ENCODE data around the gene H2BK1. TPM values are rescaled to one million over a fixed set of nuclear protein-coding genes. Genes with fewer than 3 reads are reported as not detected.

H2BK1 gene
- total and polyA plus RNA-seq, 2 donors = 0.25 TPM; not detected in 1

GRCh38 chr7:151192002-151192539, 18.2 kb downstream of the H2BK1 start:
- 97% methylated on average over 23 of the region's 23 CpGs for WGBS
- DNase-seq (ENCODE audit: low read depth in 6 of 9, low spot score in 9 of 9) = no peak
- H3K27me3 ChIP-seq (ENCODE audit: control insufficient read depth in 2 of 2, insufficient read depth in 1 of 2, low read length in 1 of 2) = peaks cover 0 to 44% of the 10 kb centered on the region in 2 donors
- no peaks in the 10 kb centered on the region for H3K36me3 ChIP-seq (ENCODE audit: control insufficient read depth in 2 of 2, insufficient read depth in 2 of 2, low read length in 1 of 2)
- H3K4me1 ChIP-seq (ENCODE audit: control insufficient read depth in 2 of 2, insufficient read depth in 2 of 2, low read length in 2 of 2) = no peaks in the 10 kb centered on the region
- no peaks in the 10 kb centered on the region for H3K9me3 ChIP-seq (ENCODE audit: control insufficient read depth in 2 of 2, insufficient read depth in 1 of 2, low read length in 1 of 2)
- no peak overlapping the region for H3K4me3 ChIP-seq (ENCODE audit: low read length in 2 of 2)
- H3K27ac ChIP-seq (ENCODE audit: low read depth in 1 of 2, low read length in 1 of 2) = no peak overlapping the region

- no peak overlapping the region for H3K4me3 ChIP-seq (ENCODE audit: low read length in 2 of 2)
- 95% methylated on average over 12 of the region's 12 CpGs for WGBS
- H3K9me3 ChIP-seq (ENCODE audit: control insufficient read depth in 2 of 2, insufficient read depth in 1 of 2, low read length in 1 of 2) = no peaks in the 10 kb centered on the region
- peaks cover 0 to 41% of the 10 kb centered on the region in 2 donors for H3K27me3 ChIP-seq (ENCODE audit: control insufficient read depth in 2 of 2, insufficient read depth in 1 of 2, low read length in 1 of 2)
- no peaks in the 10 kb centered on the region for H3K36me3 ChIP-seq (ENCODE audit: control insufficient read depth in 2 of 2, insufficient read depth in 2 of 2, low read length in 1 of 2)
- H3K27ac ChIP-seq (ENCODE audit: low read depth in 1 of 2, low read length in 1 of 2) = no peak overlapping the region
- H3K4me1 ChIP-seq (ENCODE audit: control insufficient read depth in 2 of 2, insufficient read depth in 2 of 2, low read length in 2 of 2) = no peaks in the 10 kb centered on the region
- no peak for DNase-seq (ENCODE audit: low read depth in 6 of 9, low spot score in 9 of 9)
Measured at GRCh38 chr7:151191544-151191943, 18.7 kb downstream of the H2BK1 start.

GRCh38 chr7:151189038-151189437, 21.2 kb downstream of the H2BK1 start:
- no peaks in the 10 kb centered on the region for H3K9me3 ChIP-seq (ENCODE audit: control insufficient read depth in 2 of 2, insufficient read depth in 1 of 2, low read length in 1 of 2)
- no peak overlapping the region for H3K4me3 ChIP-seq (ENCODE audit: low read length in 2 of 2)
- H3K4me1 ChIP-seq (ENCODE audit: control insufficient read depth in 2 of 2, insufficient read depth in 2 of 2, low read length in 2 of 2) = no peaks in the 10 kb centered on the region
- 87% methylated on average over 4 of the region's 4 CpGs for WGBS
- H3K36me3 ChIP-seq (ENCODE audit: control insufficient read depth in 2 of 2, insufficient read depth in 2 of 2, low read length in 1 of 2) = no peaks in the 10 kb centered on the region
- no peak overlapping the region for H3K27ac ChIP-seq (ENCODE audit: low read depth in 1 of 2, low read length in 1 of 2)
- DNase-seq (ENCODE audit: low read depth in 6 of 9, low spot score in 9 of 9) = no peak
- peaks cover 0 to 29% of the 10 kb centered on the region in 2 donors for H3K27me3 ChIP-seq (ENCODE audit: control insufficient read depth in 2 of 2, insufficient read depth in 1 of 2, low read length in 1 of 2)

GRCh38 chr7:151188252-151188542, 22.1 kb downstream of the H2BK1 start:
- Histone ChIP-seq H3K9me3 (ENCODE audit: control insufficient read depth in 2 of 2, insufficient read depth in 1 of 2, low read length in 1 of 2) (no peaks in the 10 kb centered on the region), H3K27me3 (ENCODE audit: control insufficient read depth in 2 of 2, insufficient read depth in 1 of 2, low read length in 1 of 2) (peaks cover 0 to 26% of the 10 kb centered on the region in 2 donors), H3K4me1 (ENCODE audit: control insufficient read depth in 2 of 2, insufficient read depth in 2 of 2, low read length in 2 of 2) (no peaks in the 10 kb centered on the region), H3K27ac (ENCODE audit: low read depth in 1 of 2, low read length in 1 of 2) (no peak overlapping the region), H3K4me3 (ENCODE audit: low read length in 2 of 2) (no peak overlapping the region), H3K36me3 (ENCODE audit: control insufficient read depth in 2 of 2, insufficient read depth in 2 of 2, low read length in 1 of 2) (no peaks in the 10 kb centered on the region)
- WGBS = 61% methylated on average over 5 of the region's 5 CpGs
- no peak for DNase-seq (ENCODE audit: low read depth in 6 of 9, low spot score in 9 of 9)

GRCh38 chr7:151187409-151188251, 22.7 kb downstream of the H2BK1 start:
- no peaks in the 10 kb centered on the region for H3K4me1 ChIP-seq (ENCODE audit: control insufficient read depth in 2 of 2, insufficient read depth in 2 of 2, low read length in 2 of 2)
- DNase-seq (ENCODE audit: low read depth in 6 of 9, low spot score in 9 of 9) = no peak
- H3K9me3 ChIP-seq (ENCODE audit: control insufficient read depth in 2 of 2, insufficient read depth in 1 of 2, low read length in 1 of 2) = no peaks in the 10 kb centered on the region
- H3K36me3 ChIP-seq (ENCODE audit: control insufficient read depth in 2 of 2, insufficient read depth in 2 of 2, low read length in 1 of 2) = no peaks in the 10 kb centered on the region
- H3K4me3 ChIP-seq (ENCODE audit: low read length in 2 of 2) = no peak overlapping the region
- peaks cover 0 to 26% of the 10 kb centered on the region in 2 donors for H3K27me3 ChIP-seq (ENCODE audit: control insufficient read depth in 2 of 2, insufficient read depth in 1 of 2, low read length in 1 of 2)
- H3K27ac ChIP-seq (ENCODE audit: low read depth in 1 of 2, low read length in 1 of 2) = no peak overlapping the region
- WGBS = 93% methylated on average over 22 of the region's 22 CpGs

- Histone ChIP-seq H3K36me3 (ENCODE audit: control insufficient read depth in 2 of 2, insufficient read depth in 2 of 2, low read length in 1 of 2) (no peaks in the 10 kb centered on the region), H3K4me3 (ENCODE audit: low read length in 2 of 2) (no peak within 1 kb of the TSS), H3K4me1 (ENCODE audit: control insufficient read depth in 2 of 2, insufficient read depth in 2 of 2, low read length in 2 of 2) (no peaks in the 10 kb centered on the region), H3K27me3 (ENCODE audit: control insufficient read depth in 2 of 2, insufficient read depth in 1 of 2, low read length in 1 of 2) (peaks cover 0 to 28% of the 10 kb centered on the region in 2 donors), H3K9me3 (ENCODE audit: control insufficient read depth in 2 of 2, insufficient read depth in 1 of 2, low read length in 1 of 2) (no peaks in the 10 kb centered on the region), H3K27ac (ENCODE audit: low read depth in 1 of 2, low read length in 1 of 2) (no peak within 1 kb of the TSS)
- DNase-seq (ENCODE audit: low read depth in 6 of 9, low spot score in 9 of 9) = no peak
- 92% methylated on average over 22 of the region's 22 CpGs for WGBS
Measured at GRCh38 chr7:151186640-151187408, 23.5 kb downstream of the H2BK1 start, which contains the start of gene ASB10. Gene ASB10, minus strand, starts transcription at chr7:151187250. Its CDS starts 120 bp downstream, at chr7:151187130.

- Histone ChIP-seq H3K27me3 (ENCODE audit: control insufficient read depth in 2 of 2, insufficient read depth in 1 of 2, low read length in 1 of 2) (peaks cover 0 to 21% of the 10 kb centered on the region in 2 donors), H3K4me1 (ENCODE audit: control insufficient read depth in 2 of 2, insufficient read depth in 2 of 2, low read length in 2 of 2) (no peaks in the 10 kb centered on the region), H3K36me3 (ENCODE audit: control insufficient read depth in 2 of 2, insufficient read depth in 2 of 2, low read length in 1 of 2) (no peaks in the 10 kb centered on the region), H3K27ac (ENCODE audit: low read depth in 1 of 2, low read length in 1 of 2) (no peak overlapping the region), H3K9me3 (ENCODE audit: control insufficient read depth in 2 of 2, insufficient read depth in 1 of 2, low read length in 1 of 2) (no peaks in the 10 kb centered on the region), H3K4me3 (ENCODE audit: low read length in 2 of 2) (no peak overlapping the region)
- WGBS = 95% methylated on average over 16 of the region's 16 CpGs
- no peak for DNase-seq (ENCODE audit: low read depth in 6 of 9, low spot score in 9 of 9)
Measured at GRCh38 chr7:151185762-151186639, 24.3 kb downstream of the H2BK1 start.

GRCh38 chr7:151181011-151181431, 29.3 kb downstream of the H2BK1 start:
- WGBS = 94% methylated on average over 22 of the region's 22 CpGs
- Histone ChIP-seq H3K9me3 (ENCODE audit: control insufficient read depth in 2 of 2, insufficient read depth in 1 of 2, low read length in 1 of 2) (no peaks in the 10 kb centered on the region), H3K4me1 (ENCODE audit: control insufficient read depth in 2 of 2, insufficient read depth in 2 of 2, low read length in 2 of 2) (no peaks in the 10 kb centered on the region), H3K4me3 (ENCODE audit: low read length in 2 of 2) (no peak overlapping the region), H3K36me3 (ENCODE audit: control insufficient read depth in 2 of 2, insufficient read depth in 2 of 2, low read length in 1 of 2) (no peaks in the 10 kb centered on the region), H3K27me3 (ENCODE audit: control insufficient read depth in 2 of 2, insufficient read depth in 1 of 2, low read length in 1 of 2) (peaks cover under 1 to 28% of the 10 kb centered on the region in 2 donors), H3K27ac (ENCODE audit: low read depth in 1 of 2, low read length in 1 of 2) (no peak overlapping the region)
- no peak for DNase-seq (ENCODE audit: low read depth in 6 of 9, low spot score in 9 of 9)

Data from thymus (tissue), 11 donors.